ENCODE data around the gene MAB21L4.

MAB21L4 gene

GRCh38 chr2:240911641-240912265 is 15.8 kb upstream of the MAB21L4 start:
- Histone ChIP-seq H3K4me3 (ENCODE audit: insufficient read depth in 1 of 2, low read depth in 1 of 2, low read length in 2 of 2) (no peak overlapping the region), H3K4me1 (ENCODE audit: control insufficient read depth, insufficient read depth, low read depth, low read length) (peaks cover 12% of the 10 kb centered on the region), H2BK15ac (ENCODE audit: low read depth, poor library complexity, severe bottlenecking) (no peak overlapping the region), H3K23ac (ENCODE audit: low read length in 2 of 2) (no peak overlapping the region), H2BK120ac (ENCODE audit: low read depth, low read length) (no peak overlapping the region), H2BK5ac (ENCODE audit: low read depth, low read length, poor library complexity, severe bottlenecking) (no peak overlapping the region), H2BK12ac (ENCODE audit: low read length in 2 of 2) (no peak overlapping the region), H3K36me3 (ENCODE audit: control insufficient read depth in 1 of 2, insufficient read depth in 2 of 2, low read depth in 1 of 2, low read length in 2 of 2) (peaks cover 0 to 3% of the 10 kb centered on the region in 2 experiments), H3K14ac (ENCODE audit: low read length in 2 of 2) (no peak overlapping the region), H3K27me3 (ENCODE audit: control insufficient read depth in 1 of 2, insufficient read depth in 1 of 2, low read length in 2 of 2) (peaks cover 16 to 45% of the 10 kb centered on the region in 2 experiments), H2AK5ac (ENCODE audit: low read length, severe bottlenecking) (no peak overlapping the region), H3K9ac (ENCODE audit: low read length) (no peak overlapping the region), H3K4ac (ENCODE audit: low read depth in 1 of 2, low read length in 2 of 2) (no peak overlapping the region), H3K27ac (ENCODE audit: low read length, poor library complexity, severe bottlenecking) (no peak overlapping the region), H3K4me2 (ENCODE audit: low read length, poor library complexity, severe bottlenecking) (no peak overlapping the region), H4K8ac (ENCODE audit: low read length) (no peak overlapping the region), H4K91ac (ENCODE audit: low read length) (no peak overlapping the region), H3K18ac (ENCODE audit: low read depth in 1 of 2, low read length in 2 of 2) (no peak overlapping the region), H3K9me3 (ENCODE audit: control insufficient read depth, low read length) (no peaks in the 10 kb centered on the region), H3K79me1 (replicated peaks; ENCODE audit: low read length, poor library complexity, severe bottlenecking) (no peaks in the 10 kb centered on the region), H2AFZ (ENCODE audit: low read depth, low read length) (no peak overlapping the region)
- no peak for DNase-seq
- 70% methylated on average over 20 of the region's 20 CpGs for WGBS

GRCh38 chr2:240909216-240909974 is 13.4 kb upstream of the MAB21L4 start:
- H2AFZ ChIP-seq (ENCODE audit: low read depth, low read length), result no peak overlapping the region
- H3K18ac ChIP-seq (ENCODE audit: low read depth in 1 of 2, low read length in 2 of 2), result no peak overlapping the region
- no peak overlapping the region for H3K4ac ChIP-seq (ENCODE audit: low read depth in 1 of 2, low read length in 2 of 2)
- no peak for DNase-seq
- peaks cover under 1% of the 10 kb centered on the region for H3K4me1 ChIP-seq (ENCODE audit: control insufficient read depth, insufficient read depth, low read depth, low read length)
- H2BK15ac ChIP-seq (ENCODE audit: low read depth, poor library complexity, severe bottlenecking), result no peak overlapping the region
- H4K8ac ChIP-seq (ENCODE audit: low read length), result no peak overlapping the region
- peaks cover 0 to 3% of the 10 kb centered on the region in 2 experiments for H3K36me3 ChIP-seq (ENCODE audit: control insufficient read depth in 1 of 2, insufficient read depth in 2 of 2, low read depth in 1 of 2, low read length in 2 of 2)
- no peak overlapping the region for H3K14ac ChIP-seq (ENCODE audit: low read length in 2 of 2)
- peak overlapping the region in 1 of 2 experiments; percentile 18 for H3K4me3 ChIP-seq (ENCODE audit: insufficient read depth in 1 of 2, low read depth in 1 of 2, low read length in 2 of 2)
- H3K9me3 ChIP-seq (ENCODE audit: control insufficient read depth, low read length), result no peaks in the 10 kb centered on the region
- H3K27ac ChIP-seq (ENCODE audit: low read length, poor library complexity, severe bottlenecking), result no peak overlapping the region
- H3K9ac ChIP-seq (ENCODE audit: low read length), result no peak overlapping the region
- no peak overlapping the region for H2BK5ac ChIP-seq (ENCODE audit: low read depth, low read length, poor library complexity, severe bottlenecking)
- WGBS, result 85% methylated on average over 16 of the region's 17 CpGs
- H2BK120ac ChIP-seq (ENCODE audit: low read depth, low read length), result no peak overlapping the region
- H4K91ac ChIP-seq (ENCODE audit: low read length), result no peak overlapping the region
- H2BK12ac ChIP-seq (ENCODE audit: low read length in 2 of 2), result no peak overlapping the region
- H3K23ac ChIP-seq (ENCODE audit: low read length in 2 of 2), result no peak overlapping the region
- no peaks in the 10 kb centered on the region for H3K79me1 ChIP-seq (replicated peaks; ENCODE audit: low read length, poor library complexity, severe bottlenecking)
- no peak overlapping the region for H3K4me2 ChIP-seq (ENCODE audit: low read length, poor library complexity, severe bottlenecking)
- peaks cover 34 to 41% of the 10 kb centered on the region in 2 experiments for H3K27me3 ChIP-seq (ENCODE audit: control insufficient read depth in 1 of 2, insufficient read depth in 1 of 2, low read length in 2 of 2)
- no peak overlapping the region for H2AK5ac ChIP-seq (ENCODE audit: low read length, severe bottlenecking)

GRCh38 chr2:240906911-240907590 is 11.1 kb upstream of the MAB21L4 start:
- Histone ChIP-seq H3K9me3 (ENCODE audit: control insufficient read depth, low read length) (no peaks in the 10 kb centered on the region), H3K4me1 (ENCODE audit: control insufficient read depth, insufficient read depth, low read depth, low read length) (no peaks in the 10 kb centered on the region), H2BK15ac (ENCODE audit: low read depth, poor library complexity, severe bottlenecking) (no peak overlapping the region), H3K18ac (ENCODE audit: low read depth in 1 of 2, low read length in 2 of 2) (no peak overlapping the region), H3K4me2 (ENCODE audit: low read length, poor library complexity, severe bottlenecking) (no peak overlapping the region), H3K9ac (ENCODE audit: low read length) (no peak overlapping the region), H3K23ac (ENCODE audit: low read length in 2 of 2) (no peak overlapping the region), H3K27ac (ENCODE audit: low read length, poor library complexity, severe bottlenecking) (no peak overlapping the region), H4K91ac (ENCODE audit: low read length) (no peak overlapping the region), H3K79me1 (replicated peaks; ENCODE audit: low read length, poor library complexity, severe bottlenecking) (no peaks in the 10 kb centered on the region), H2AFZ (ENCODE audit: low read depth, low read length) (no peak overlapping the region), H3K4me3 (ENCODE audit: insufficient read depth in 1 of 2, low read depth in 1 of 2, low read length in 2 of 2) (no peak overlapping the region), H3K27me3 (ENCODE audit: control insufficient read depth in 1 of 2, insufficient read depth in 1 of 2, low read length in 2 of 2) (peaks cover 25 to 42% of the 10 kb centered on the region in 2 experiments), H2AK5ac (ENCODE audit: low read length, severe bottlenecking) (no peak overlapping the region), H4K8ac (ENCODE audit: low read length) (no peak overlapping the region), H2BK5ac (ENCODE audit: low read depth, low read length, poor library complexity, severe bottlenecking) (no peak overlapping the region), H3K36me3 (ENCODE audit: control insufficient read depth in 1 of 2, insufficient read depth in 2 of 2, low read depth in 1 of 2, low read length in 2 of 2) (no peaks in the 10 kb centered on the region), H3K14ac (ENCODE audit: low read length in 2 of 2) (no peak overlapping the region), H3K4ac (ENCODE audit: low read depth in 1 of 2, low read length in 2 of 2) (no peak overlapping the region), H2BK120ac (ENCODE audit: low read depth, low read length) (no peak overlapping the region), H2BK12ac (ENCODE audit: low read length in 2 of 2) (no peak overlapping the region)
- 72% methylated on average over 20 of the region's 22 CpGs for WGBS
- no peak for DNase-seq
